ENCODE measurements around the gene TNFSF13B.
A peak's percentile ranks its signal among the peaks of the same experiment; 100 is the strongest.
"Not testable (repeated sequence)": the region's sequence is repeated elsewhere in the genome, so short reads cannot be mapped to it uniquely, and the experiment has no call there.

TNFSF13B gene

DNA sequence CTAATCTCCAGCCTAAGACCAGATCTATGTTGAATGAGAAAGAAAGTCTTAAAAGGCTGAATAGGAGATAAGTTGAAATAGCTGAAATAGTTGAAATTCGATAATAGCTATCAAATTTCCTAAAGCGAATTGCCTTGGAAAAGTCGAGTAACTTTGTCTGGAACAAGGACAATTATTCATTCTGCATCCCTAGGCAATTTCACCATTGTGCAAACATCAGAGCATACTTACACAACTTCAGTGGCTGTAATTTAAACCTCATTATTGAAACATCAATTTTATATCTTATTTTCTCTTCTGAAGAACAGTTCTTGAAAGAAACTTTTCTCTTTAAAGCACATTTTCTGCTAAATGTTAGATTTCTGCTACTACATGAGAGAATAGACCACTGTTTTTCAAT lies 13.6 kb downstream of the TNFSF13B start:
- DNase-seq = no peak

DNA sequence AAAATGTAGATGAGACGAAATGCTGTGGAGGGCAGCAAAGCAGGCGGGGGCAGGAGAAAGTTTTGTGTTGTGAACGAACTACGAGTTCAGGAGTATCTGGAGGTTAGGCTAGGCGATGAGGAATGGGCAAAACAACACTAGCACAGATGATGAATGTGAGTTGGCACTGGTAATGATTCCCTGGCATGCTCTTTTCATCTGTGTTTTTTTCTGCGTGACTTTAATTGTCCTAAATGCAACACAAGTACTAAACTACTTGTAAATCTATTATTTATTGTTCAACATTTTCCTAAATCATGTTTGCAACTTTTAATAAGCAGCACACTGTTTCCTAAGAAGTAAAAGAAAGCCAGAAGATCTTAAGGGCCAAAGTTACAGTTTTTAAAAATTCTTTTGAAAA lies 19.2 kb downstream of the TNFSF13B start:
- DNase-seq = no peak

DNA sequence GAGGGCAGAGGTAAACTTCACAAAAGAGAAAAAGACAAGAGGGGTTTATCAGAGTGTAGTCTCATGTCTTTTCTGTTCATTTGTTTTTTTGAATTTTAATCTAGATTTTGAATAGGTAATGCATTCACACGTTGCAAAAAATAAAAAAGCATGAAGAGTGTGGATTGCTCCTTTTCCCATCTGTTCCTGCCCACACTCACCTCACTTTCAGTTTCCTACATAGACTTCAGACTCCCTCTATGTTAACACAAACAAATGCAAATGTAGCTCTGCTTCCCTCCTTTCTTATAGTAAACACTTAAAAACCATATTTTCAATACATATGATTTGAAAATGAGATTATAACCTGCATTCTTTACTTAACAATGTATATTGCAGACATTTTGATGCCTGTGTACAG lies 20.3 kb downstream of the TNFSF13B start:
- no peak for DNase-seq

DNA sequence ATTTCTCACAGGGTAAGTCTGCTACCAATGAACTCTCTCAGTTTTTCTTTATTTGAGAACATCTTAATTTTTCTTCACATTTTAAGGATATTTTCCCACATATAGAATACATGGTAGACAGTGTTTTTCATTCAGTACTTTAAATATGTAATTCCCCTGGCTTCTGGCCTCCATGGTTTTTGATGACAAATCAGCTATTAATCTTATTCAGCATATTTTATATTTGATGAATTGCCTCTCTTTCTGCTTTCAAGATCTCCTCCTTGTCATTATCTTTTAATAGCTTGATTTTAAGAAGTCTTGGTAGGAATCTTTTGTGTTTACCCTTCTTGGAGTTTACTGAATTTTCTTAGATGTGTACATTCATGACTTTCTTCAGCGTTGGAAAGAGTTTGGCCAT lies 27.6 kb downstream of the TNFSF13B start:
- no peak for DNase-seq

DNA sequence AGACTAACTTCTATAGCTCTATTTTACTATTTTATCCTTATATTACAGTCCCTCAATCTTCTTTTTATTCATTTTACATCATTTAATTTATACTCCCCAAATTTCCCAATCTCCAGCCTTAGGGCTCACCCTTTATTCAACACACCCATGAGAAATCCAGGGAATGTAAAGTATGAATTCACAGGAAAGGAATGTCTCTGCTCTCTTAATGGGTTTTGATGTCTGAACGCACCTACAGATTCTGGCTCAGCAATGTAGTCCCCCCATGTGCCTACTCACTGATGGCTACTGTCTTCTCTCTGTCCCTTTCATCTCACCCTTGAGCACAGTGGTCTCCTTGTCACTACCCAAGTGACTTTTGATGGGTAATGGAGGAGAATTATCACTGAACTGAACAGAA lies 32.8 kb downstream of the TNFSF13B start:
- DNase-seq = no peak

DNA sequence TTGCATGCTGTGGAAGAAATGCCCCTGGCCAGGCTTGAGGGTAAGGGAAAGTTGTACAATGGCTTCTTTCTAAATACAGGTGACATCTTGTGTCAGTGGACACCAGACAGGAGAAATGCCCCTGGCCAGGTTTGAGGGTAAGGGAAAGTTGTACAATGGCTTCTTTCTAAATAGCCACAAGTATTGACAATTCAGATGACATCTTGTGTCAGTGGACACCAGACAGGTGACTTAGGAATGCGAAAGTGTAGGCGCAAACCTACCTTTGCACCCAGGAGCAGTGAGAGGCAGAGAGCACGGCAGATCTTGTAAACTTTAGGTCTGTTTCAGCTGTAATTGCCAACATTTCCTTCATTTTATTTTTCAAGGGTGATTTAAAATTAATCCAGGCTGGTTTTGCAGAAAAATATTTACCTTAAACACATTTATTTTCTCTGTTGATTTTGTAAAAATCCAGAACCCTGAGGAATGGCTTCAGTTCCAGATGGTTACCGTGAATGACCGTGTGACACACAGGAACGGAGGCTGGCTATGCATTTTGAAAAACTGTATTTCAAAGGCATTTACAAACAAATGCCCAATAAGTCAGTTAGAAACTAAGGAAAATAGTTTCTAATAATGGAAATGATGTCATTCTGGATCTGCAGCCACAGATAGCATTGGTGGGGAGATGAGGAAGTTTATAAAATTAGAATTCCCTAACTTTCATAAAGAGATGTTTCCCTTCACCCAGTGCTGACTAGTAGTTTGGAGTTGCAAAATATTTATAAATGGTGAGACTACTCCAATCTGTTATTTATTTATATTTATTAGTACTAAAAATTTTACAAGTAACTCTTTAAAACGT lies 34.9 kb downstream of the TNFSF13B start:
- no peak for DNase-seq

DNA sequence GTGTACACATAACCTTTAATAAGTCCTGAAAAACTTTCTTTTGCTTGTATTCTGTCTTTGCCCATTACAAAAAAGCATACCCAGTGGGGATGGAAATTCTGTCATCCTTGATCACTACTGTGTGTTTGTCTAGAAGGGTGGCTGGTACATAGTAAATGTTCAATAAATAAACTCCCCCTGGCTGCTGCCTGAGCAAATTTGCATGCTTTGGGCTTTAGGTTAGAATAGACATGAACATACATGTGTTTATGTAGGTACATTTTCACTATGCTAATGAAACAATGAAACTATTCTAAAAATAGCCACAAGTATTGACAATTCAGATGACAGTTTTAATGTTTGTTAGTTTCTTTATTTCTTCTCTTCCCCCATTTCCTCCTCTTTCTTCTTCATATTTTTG lies 36.1 kb downstream of the TNFSF13B start:
- DNase-seq = no peak

DNA sequence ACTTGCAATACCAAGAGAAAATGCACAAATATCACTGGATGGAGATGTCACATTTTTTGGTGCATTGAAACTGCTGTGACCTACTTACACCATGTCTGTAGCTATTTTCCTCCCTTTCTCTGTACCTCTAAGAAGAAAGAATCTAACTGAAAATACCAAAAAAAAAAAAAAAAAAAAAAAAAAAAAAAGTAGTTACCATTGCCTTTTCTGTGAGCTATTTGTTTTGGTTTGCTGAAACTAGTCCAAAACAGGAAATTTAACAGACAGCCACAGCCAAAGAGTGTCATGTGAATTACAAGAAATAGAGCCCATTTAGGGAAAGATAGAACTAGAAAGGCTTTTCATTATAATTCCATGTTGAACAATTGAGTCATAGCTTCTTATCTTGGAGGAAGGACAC lies 37.3 kb downstream of the TNFSF13B start:
- DNase-seq = no peak

DNA sequence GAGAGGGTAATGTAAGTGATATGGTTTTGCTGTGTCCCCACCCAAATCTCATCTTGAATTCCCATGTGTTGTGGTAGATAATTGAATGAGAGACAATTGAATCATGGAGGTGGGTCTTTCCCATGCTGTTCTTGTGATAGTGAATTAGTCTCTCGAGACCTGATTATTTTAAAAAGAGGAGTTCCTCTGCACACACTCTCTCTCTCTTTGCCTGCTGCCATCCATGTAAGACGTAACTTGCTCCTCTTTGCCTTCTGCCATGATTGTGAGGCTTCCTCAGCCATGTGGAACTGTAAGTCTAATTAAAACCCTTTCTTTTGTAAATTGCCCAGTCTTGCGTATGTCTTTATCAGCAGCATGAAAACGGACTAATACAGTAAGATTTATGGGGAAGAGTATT lies 42.1 kb downstream of the TNFSF13B start:
- not testable (repeated sequence) for DNase-seq

DNA sequence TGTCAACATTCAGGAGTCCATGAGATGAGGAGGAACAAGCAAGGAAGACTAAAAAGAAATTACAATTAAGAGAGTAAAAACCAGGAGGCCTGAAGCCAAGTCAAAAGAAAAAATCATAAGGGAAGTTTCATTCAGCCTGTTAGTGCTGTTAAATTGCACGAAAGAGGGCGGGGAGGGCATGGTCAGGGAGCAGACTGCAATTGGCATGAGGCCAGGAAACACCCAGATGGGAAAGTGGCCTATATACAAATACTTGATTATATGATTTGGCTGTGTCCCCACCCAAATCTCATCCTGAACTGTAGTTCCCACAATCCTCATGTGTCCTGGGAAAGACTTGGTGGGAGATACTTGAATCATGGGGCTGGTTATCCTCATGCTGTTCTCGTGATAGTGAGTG lies 43.9 kb downstream of the TNFSF13B start:
- DNase-seq = no peak

DNA sequence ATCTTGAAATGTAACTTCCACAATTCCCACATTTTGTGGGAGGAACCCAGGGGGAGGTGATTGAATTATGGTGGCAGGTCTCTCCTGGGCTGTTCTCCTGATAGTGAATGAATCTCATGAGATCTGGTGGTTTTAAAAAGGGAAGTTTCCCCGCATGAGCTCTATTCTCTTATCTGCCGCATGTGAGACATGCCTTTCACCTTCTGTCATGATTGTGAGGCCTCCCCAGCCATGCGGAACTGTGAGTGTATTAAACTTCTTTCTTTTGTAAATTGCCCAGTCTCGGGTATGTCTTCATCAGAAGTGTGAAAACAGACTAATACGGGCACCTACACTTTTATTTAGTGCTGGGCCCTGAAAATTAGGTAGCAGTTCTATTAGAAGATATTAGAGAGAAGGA lies 45.8 kb downstream of the TNFSF13B start:
- DNase-seq = no peak

DNA sequence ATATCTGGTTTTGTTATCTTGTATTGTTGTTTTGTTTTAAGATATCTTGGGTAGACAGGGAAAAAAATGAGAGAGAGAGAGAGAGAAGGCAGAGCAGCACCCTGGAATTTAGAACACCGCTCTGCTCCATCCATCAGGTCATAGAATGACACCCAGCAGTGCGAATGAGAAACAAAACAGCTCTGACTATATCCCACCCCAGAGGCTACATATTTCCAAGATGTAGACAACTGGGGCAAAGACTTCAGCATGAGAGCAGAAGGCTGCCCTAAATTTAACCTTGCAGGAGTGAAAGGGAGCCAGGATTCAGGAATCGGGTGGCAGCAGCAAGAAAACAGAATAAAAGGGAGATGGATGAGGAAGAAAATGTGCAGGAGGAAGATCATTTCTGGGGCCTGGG lies 46.5 kb downstream of the TNFSF13B start:
- no peak for DNase-seq

DNA sequence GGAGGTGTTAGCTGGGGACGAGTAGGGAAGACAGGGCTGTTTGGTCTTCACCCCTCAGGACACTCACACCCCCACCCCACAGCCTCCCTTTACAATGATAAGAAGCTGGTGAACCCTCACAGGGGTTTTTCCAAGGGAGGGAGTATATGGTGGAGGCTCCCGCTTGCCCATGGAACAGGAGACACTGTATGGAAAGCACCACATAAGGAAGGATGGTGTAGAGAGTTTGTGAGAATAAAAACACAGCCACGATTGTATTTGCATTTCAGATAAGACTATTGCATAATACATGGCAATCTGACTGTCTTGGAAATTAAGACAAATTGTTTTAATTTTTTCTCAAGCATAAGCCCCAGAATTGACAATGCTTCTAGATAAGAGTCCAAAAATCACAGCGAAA lies 46.9 kb downstream of the TNFSF13B start:
- no peak for DNase-seq

DNA sequence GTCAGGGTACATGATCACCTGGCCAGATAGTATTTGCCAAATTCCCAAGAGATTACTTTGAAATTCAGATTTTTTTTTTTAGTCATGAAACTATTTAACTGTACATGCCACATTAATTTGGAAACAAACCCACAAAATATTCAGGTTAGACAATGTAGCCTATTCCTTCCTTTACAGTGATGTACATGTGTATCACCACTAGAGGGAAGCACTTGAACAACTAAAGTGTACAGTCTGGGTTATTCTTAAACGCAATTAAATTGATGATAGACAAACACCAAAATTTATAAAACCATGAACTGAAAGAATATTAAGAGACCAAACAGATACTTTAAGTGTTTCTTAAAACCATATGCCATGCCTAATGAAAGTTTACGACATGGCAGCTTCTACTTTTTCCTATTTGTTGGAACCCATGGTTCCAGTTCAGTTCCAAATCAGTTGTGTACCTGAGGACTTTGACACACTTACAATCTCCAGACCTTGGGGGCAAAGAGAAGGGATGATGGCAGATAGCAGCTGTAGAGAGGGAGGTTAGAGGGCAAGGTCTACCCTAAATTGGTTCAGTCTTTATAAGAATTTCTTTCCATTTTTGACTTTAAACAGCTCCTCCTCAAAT lies 52.8 kb downstream of the TNFSF13B start:
- peak; percentile 43 for DNase-seq

DNA sequence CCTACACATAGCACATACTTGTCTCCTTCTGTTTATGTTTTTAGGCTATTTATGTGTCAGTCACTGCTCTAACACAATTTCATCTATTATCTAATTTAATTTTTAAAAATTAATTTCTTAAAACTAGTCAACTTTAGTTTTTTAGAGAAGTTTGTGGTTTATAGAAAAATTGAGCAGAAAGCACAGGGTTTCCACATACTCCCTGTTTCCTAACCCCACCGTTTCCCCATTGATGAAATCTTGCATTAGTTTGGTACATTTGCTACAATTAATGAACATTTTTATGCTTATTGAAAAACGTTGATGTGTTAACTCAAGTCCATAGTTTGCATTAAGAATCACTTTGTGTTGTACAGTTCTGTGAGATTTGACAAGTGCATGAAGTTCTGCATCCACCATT lies 53.5 kb downstream of the TNFSF13B start:
- no peak for DNase-seq

DNA sequence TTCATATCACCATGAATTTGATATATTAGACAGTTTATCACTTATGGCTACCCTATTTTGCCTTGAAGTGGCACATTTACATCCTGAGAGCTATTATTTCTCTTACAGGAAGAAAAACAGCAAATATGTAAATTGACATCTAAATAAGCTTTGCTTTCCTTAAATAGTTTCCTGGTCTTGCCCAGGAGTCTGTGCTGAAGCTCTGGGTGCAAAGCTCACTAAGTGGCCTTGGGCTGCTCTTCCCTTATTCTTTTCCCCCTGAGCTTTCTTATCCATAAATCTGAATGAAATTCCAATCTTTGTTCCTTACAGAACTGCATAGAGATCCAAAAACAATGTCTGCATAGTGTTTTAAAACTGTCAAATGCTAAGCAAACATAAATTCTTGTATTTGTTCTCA lies 56.3 kb downstream of the TNFSF13B start:
- DNase-seq = no peak

DNA sequence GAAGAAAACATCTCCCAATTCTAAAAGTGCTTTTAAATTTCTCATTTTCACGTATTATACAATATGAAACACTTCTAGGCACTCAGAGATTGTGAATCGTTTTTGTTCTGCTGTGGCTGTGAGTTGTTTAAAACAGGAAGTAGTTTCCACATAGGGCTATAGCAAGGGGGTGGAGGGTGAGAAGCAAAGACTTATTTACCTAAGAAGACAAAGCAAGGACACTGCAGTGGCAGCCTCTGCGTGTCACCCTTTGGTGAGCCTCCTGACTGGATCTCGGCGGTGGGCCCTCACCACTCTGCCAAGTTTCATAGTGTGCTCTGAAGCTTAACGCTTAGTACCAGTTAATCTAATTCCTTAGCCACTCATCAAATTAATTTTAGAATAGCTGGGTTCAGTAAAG lies 56.8 kb downstream of the TNFSF13B start:
- no peak for DNase-seq

DNA sequence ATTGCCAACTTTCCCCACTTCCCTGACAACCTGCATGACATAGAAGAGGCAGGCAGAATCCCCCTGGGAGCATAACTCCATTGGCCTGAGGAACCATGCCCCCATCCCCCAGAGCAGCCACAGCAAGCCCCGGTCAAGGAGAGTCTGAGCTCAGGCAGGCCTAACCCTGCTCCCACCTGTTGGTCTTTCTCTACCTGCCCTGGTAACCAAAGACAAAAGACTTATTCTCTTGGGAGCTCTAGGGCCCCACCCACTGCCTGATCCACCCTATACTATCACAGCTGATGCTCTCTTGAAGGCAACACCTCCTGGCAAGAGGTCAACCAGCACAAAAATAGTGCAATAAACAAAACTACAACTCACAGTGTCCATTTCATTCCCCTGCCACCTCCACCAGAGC lies 59.3 kb downstream of the TNFSF13B start:
- DNase-seq = no peak

DNA sequence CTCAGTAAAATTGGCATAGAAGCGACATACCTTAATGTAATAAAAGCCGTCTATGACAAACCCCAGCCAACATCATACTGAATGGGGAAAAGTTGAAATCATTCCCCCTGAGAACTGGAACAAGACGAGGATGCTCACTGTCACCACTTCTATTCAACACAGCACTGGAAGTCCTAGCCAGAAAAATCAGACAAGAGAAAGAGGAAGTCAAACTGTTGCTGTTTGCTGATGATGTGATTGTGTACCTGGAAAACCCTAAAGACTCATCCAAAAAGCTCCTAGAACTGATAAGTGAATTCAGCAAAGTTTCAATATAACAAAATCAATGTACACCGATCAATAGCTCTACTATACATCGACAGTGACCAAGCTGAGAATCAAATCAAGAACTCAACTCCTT lies 63.3 kb downstream of the TNFSF13B start:
- DNase-seq = no peak

DNA sequence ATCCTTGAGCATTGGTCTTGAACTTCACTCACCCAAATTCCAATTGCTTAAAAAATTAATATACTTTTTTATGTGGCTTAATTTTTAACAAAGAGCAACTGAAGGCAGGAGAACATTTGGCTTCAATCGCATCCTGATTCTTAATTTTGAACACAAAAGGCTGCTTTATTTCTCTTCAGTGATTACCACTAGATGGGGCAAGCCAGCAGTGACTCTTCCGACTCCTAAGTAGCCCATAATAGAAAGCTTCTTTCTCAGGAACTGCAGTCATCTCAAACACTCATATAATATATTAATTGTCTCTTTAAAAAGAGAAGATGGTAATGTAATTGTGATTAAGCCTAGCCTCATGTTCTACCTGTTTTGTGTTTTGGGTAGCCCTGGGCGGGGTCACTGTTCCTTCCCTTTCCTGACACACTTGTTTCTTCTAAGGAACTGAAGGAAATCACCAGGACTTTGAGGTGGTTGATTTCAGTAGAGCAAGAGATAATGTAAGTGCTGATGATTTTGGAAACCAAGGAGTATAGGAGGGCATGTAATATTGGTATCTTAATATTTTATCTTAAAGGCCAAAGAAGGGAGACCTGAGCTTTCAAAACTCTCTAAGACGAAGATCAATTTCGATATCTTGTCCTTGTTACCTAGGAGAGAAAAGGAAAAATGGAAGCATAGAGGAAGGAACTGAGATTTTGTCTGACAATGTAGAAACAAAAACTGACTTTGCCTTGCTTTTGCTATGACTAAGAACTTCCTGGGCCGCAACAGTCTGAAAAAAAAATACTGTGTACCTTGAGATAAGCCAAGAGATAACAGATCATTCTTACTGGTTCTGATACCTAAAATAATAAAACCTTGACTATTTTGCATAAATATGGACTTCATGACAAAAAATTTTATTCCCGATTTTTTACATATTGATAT lies 73.1 kb downstream of the TNFSF13B start:
- peak; percentile 7 for DNase-seq

DNA sequence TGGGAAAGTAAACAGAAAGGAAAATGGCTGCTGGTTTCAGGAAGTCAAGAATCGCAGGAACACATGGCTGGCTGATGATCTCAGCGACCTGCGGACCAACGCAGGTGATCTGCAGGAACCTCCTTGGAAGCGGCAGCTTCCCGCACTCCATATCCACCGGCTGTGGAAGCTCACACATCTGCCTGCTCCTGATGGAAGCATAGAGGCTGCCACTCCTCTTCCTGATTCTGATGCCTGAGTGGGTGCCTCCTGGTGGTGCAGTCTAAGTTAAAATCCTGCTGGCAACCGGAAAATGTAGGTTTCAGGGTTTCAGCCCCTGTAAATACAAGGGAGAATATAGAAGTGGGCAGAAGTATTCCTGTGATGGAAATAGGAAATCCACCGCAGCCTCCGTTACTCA lies 75.5 kb downstream of the TNFSF13B start:
- DNase-seq = no peak

DNA sequence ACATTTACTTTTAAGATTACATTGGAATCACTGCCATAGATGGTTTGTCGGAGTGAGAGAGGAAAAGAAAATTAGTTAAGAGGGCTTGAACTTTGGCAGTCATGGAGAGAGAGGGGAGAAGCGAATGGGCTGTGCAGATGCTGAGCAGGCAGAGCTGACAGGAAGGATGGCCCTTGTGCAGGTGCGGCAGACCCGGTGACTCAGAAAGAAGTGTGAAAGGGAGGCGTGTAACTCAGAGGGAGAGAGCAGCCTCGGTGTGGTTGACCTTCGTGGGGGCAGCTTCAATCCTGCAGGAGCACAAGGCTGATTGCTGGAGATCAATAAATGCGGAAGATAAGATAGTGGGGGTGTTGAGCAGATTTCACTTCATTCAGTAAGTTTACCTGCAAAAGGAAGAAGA lies 76.9 kb downstream of the TNFSF13B start:
- DNase-seq = no peak

DNA sequence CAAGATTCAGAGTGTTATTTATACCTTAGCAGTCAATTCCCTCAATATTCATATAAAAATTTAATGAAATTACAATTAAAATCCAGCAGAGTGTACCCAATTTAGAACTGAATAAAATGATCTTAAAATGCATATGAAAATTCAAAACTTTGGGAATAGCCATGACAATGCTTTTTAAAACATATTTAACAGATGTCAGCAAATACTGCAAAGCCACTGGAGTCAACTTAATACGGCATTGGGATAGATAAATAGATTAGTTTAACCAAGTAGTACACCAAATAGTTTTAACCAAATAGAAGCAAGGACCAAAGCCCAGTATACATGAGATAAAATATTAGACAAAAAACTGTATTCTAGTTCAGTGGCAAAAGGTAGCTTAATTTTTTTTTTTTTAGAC lies 79.8 kb downstream of the TNFSF13B start:
- no peak for DNase-seq

DNA sequence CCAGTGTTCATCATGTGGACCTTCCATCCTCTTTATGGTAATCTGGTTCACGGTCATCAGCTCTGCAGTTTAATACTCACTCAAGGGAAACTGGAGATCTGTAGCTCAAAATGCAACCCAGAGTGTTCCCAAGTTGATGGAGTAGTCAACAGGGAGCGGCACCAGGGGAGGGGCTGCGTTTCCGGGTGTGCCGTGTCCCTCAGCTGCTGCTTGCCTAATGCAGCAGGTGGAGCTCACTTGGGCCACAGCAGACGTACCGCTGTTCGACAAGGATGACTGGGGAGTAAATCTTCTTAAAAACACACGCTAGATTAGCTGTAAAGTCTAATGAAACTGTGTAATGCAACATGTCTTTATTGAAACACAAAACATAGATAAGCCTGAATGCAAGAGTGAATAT lies 81.1 kb downstream of the TNFSF13B start:
- no peak for DNase-seq

Measured in KG1 (cell line).